IPS-18a (cell line): Measurements from ENCODE around the gene AGBL1.
"Not testable (repeated sequence)": the region's sequence is repeated elsewhere in the genome, so short reads cannot be mapped to it uniquely, and the experiment has no call there.

Source experiments
- H3K27ac ChIP-seq: one replicate; pipeline ENCODE4 v1.5.1; 2013; ENCODE audit warnings: low read length
- H3K27me3 ChIP-seq: one replicate; pipeline ENCODE4 v1.6.1; 2013; ENCODE audit warnings: mild to moderate bottlenecking, low read length; ENCODE audit not compliant: control insufficient read depth, insufficient read depth
- H3K36me3 ChIP-seq: one replicate; pipeline ENCODE4 v1.6.1; 2013; ENCODE audit warnings: low read depth, low read length; ENCODE audit not compliant: control insufficient read depth
- H3K4me1 ChIP-seq: one replicate; pipeline ENCODE4 v1.6.1; 2013; ENCODE audit warnings: low read depth, low read length; ENCODE audit not compliant: control insufficient read depth
- H3K4me3 ChIP-seq: one replicate; pipeline ENCODE4 v1.5.1; 2013; ENCODE audit warnings: low read length
- H3K9ac ChIP-seq: one replicate; pipeline ENCODE4 v1.6.1; 2013; ENCODE audit warnings: mild to moderate bottlenecking, low read length, moderate library complexity
- H3K9me3 ChIP-seq: one replicate; pipeline ENCODE4 v1.6.1; 2013; ENCODE audit warnings: low read depth, low read length; ENCODE audit not compliant: control insufficient read depth

Gene AGBL1

GRCh38 chr15:86494475-86494874, 414.8 kb downstream of the AGBL1 start:
- Histone ChIP-seq H3K4me3 (no peak overlapping the region), H3K9ac (no peak overlapping the region), H3K36me3 (no peaks in the 10 kb centered on the region), H3K27me3 (no peaks in the 10 kb centered on the region), H3K9me3 (no peaks in the 10 kb centered on the region), H3K4me1 (peaks cover 4% of the 10 kb centered on the region), H3K27ac (no peak overlapping the region)

- Histone ChIP-seq H3K9ac (no peak overlapping the region), H3K36me3 (no peaks in the 10 kb centered on the region), H3K27me3 (no peaks in the 10 kb centered on the region), H3K9me3 (no peaks in the 10 kb centered on the region), H3K27ac (no peak overlapping the region), H3K4me1 (peaks cover 4% of the 10 kb centered on the region), H3K4me3 (no peak overlapping the region)
Measured at GRCh38 chr15:86502301-86502700, 422.6 kb downstream of the AGBL1 start.

- H3K27ac ChIP-seq: no peak overlapping the region
- H3K4me1 ChIP-seq: no peaks in the 10 kb centered on the region
- no peaks in the 10 kb centered on the region for H3K36me3 ChIP-seq
- H3K4me3 ChIP-seq: no peak overlapping the region
- H3K9me3 ChIP-seq: no peaks in the 10 kb centered on the region
- H3K27me3 ChIP-seq: no peaks in the 10 kb centered on the region
- no peak overlapping the region for H3K9ac ChIP-seq
Measured at GRCh38 chr15:86505951-86506350, 426.3 kb downstream of the AGBL1 start.

GRCh38 chr15:86506401-86506800, 426.7 kb downstream of the AGBL1 start:
- Histone ChIP-seq H3K4me1 (no peaks in the 10 kb centered on the region), H3K27ac (no peak overlapping the region), H3K36me3 (no peaks in the 10 kb centered on the region), H3K9ac (no peak overlapping the region), H3K9me3 (no peaks in the 10 kb centered on the region), H3K27me3 (no peaks in the 10 kb centered on the region), H3K4me3 (no peak overlapping the region)

- Histone ChIP-seq H3K27me3 (no peaks in the 10 kb centered on the region), H3K4me1 (no peaks in the 10 kb centered on the region), H3K36me3 (no peaks in the 10 kb centered on the region), H3K9ac (no peak overlapping the region), H3K4me3 (no peak overlapping the region), H3K27ac (no peak overlapping the region), H3K9me3 (no peaks in the 10 kb centered on the region)
Measured at GRCh38 chr15:86515625-86516024, 436.0 kb downstream of the AGBL1 start.

- no peaks in the 10 kb centered on the region for H3K9me3 ChIP-seq
- no peak overlapping the region for H3K9ac ChIP-seq
Measured at GRCh38 chr15:86522721-86523120, 443.1 kb downstream of the AGBL1 start.

GRCh38 chr15:86526938-86527690, 447.4 kb downstream of the AGBL1 start:
- Histone ChIP-seq H3K9me3 (no peaks in the 10 kb centered on the region), H3K4me3 (no peak overlapping the region), H3K9ac (no peak overlapping the region), H3K27ac (no peak overlapping the region), H3K4me1 (no peaks in the 10 kb centered on the region), H3K27me3 (no peaks in the 10 kb centered on the region), H3K36me3 (no peaks in the 10 kb centered on the region)

More at GRCh38 chr15:86522721-86523120, 443.1 kb downstream of the AGBL1 start:
- Histone ChIP-seq H3K4me3 (no peak overlapping the region), H3K4me1 (no peaks in the 10 kb centered on the region), H3K36me3 (no peaks in the 10 kb centered on the region), H3K27ac (no peak overlapping the region), H3K27me3 (no peaks in the 10 kb centered on the region)

- not testable (repeated sequence) for H3K36me3 ChIP-seq, H3K27me3 ChIP-seq, H3K4me3 ChIP-seq, H3K27ac ChIP-seq, H3K4me1 ChIP-seq, H3K9ac ChIP-seq, H3K9me3 ChIP-seq
Measured at GRCh38 chr15:86528094-86528493, 448.4 kb downstream of the AGBL1 start.

- Histone ChIP-seq H3K27me3 (no peaks in the 10 kb centered on the region), H3K36me3 (no peaks in the 10 kb centered on the region), H3K4me1 (no peaks in the 10 kb centered on the region), H3K4me3 (no peak overlapping the region), H3K27ac (no peak overlapping the region), H3K9me3 (no peaks in the 10 kb centered on the region), H3K9ac (no peak overlapping the region)
Measured at GRCh38 chr15:86538141-86538540, 458.5 kb downstream of the AGBL1 start.

- Histone ChIP-seq H3K9me3 (no peaks in the 10 kb centered on the region), H3K4me3 (no peak overlapping the region), H3K9ac (no peak overlapping the region), H3K4me1 (no peaks in the 10 kb centered on the region), H3K36me3 (no peaks in the 10 kb centered on the region), H3K27me3 (no peaks in the 10 kb centered on the region), H3K27ac (no peak overlapping the region)
Measured at GRCh38 chr15:86540840-86541467, 461.3 kb downstream of the AGBL1 start.

GRCh38 chr15:86541540-86541939, 461.9 kb downstream of the AGBL1 start:
- Histone ChIP-seq H3K4me1 (no peaks in the 10 kb centered on the region), H3K27ac (no peak overlapping the region), H3K9me3 (no peaks in the 10 kb centered on the region), H3K4me3 (no peak overlapping the region), H3K36me3 (no peaks in the 10 kb centered on the region), H3K27me3 (no peaks in the 10 kb centered on the region), H3K9ac (no peak overlapping the region)

GRCh38 chr15:86550075-86550474, 470.4 kb downstream of the AGBL1 start:
- Histone ChIP-seq H3K27ac (no peak overlapping the region), H3K4me3 (no peak overlapping the region), H3K9ac (no peak overlapping the region), H3K36me3 (no peaks in the 10 kb centered on the region), H3K4me1 (no peaks in the 10 kb centered on the region), H3K9me3 (no peaks in the 10 kb centered on the region), H3K27me3 (no peaks in the 10 kb centered on the region)
